Measurements from ENCODE around the gene LGR6.

LGR6 gene

GRCh38 chr1:202201266-202201665 is 7.7 kb downstream of the LGR6 start:
- no peak for DNase-seq

GRCh38 chr1:202201971-202202370 is 8.4 kb downstream of the LGR6 start:
- DNase-seq = no peak

GRCh38 chr1:202202500-202203168 is 9.0 kb downstream of the LGR6 start:
- DNase-seq = no peak

GRCh38 chr1:202203238-202204039 is 9.8 kb downstream of the LGR6 start:
- peak; percentile 38 for DNase-seq

- no peak for DNase-seq
These were observed 10.5 kb downstream of the LGR6 start for GRCh38 chr1:202204065-202204464.

- no peak for DNase-seq
These were observed 12.1 kb downstream of the LGR6 start for GRCh38 chr1:202205523-202206190.

- DNase-seq = no peak
These were observed 13.7 kb downstream of the LGR6 start for GRCh38 chr1:202207292-202207691.

- no peak for DNase-seq
These were observed 14.8 kb downstream of the LGR6 start for GRCh38 chr1:202208351-202208857.

GRCh38 chr1:202210385-202210784 is 16.8 kb downstream of the LGR6 start:
- no peak for DNase-seq

GRCh38 chr1:202210969-202211368 is 17.4 kb downstream of the LGR6 start:
- DNase-seq = no peak

GRCh38 chr1:202212787-202213186 is 19.2 kb downstream of the LGR6 start:
- DNase-seq = no peak

GRCh38 chr1:202213361-202214088 is 19.9 kb downstream of the LGR6 start:
- DNase-seq = no peak

GRCh38 chr1:202214089-202214843 is 20.7 kb downstream of the LGR6 start:
- no peak for DNase-seq

- DNase-seq = no peak
These were observed 22.0 kb downstream of the LGR6 start for GRCh38 chr1:202215472-202216130.

GRCh38 chr1:202216691-202217090 is 23.1 kb downstream of the LGR6 start:
- DNase-seq = no peak

GRCh38 chr1:202217516-202217915 is 23.9 kb downstream of the LGR6 start:
- no peak for DNase-seq

- no peak for DNase-seq
These were observed 24.4 kb downstream of the LGR6 start for GRCh38 chr1:202217951-202218350.

- DNase-seq = no peak
These were observed 27.1 kb downstream of the LGR6 start for GRCh38 chr1:202220733-202221132.

GRCh38 chr1:202221911-202222909 is 28.6 kb downstream of the LGR6 start:
- DNase-seq = no peak

- DNase-seq = no peak
These were observed 29.7 kb downstream of the LGR6 start for GRCh38 chr1:202223121-202223860.
